Loucy (cell line): Measurements from ENCODE around the gene PSORS1C2.

Experiments used
- H2AFZ ChIP-seq: fragments of 200-600 bp; sonication (generic); 2 replicates; pipeline ENCODE4 v1.6.0; 2016; ENCODE audit warnings: antibody characterized with exemption, mild to moderate bottlenecking, low read length, moderate library complexity
- H3F3A ChIP-seq: fragments of 200-600 bp; 2 replicates; pipeline ENCODE4 v1.6.0; 2016; ENCODE audit warnings: antibody characterized with exemption, low read depth, mild to moderate bottlenecking
- H3K27me3 ChIP-seq: fragments of 200-600 bp; sonication (generic); 2 replicates; pipeline ENCODE4 v1.6.1; 2014; ENCODE audit warnings: low read length, mild to moderate bottlenecking; ENCODE audit not compliant: insufficient read depth, poor library complexity, severe bottlenecking
- H3K36me3 ChIP-seq: fragments of 200-600 bp; sonication (generic); 2 replicates; pipeline ENCODE4 v1.6.1; 2016; ENCODE audit warnings: low read length; ENCODE audit not compliant: insufficient read depth
- H3K4me1 ChIP-seq: fragments of 200-600 bp; sonication (generic); 2 replicates; pipeline ENCODE4 v1.5.1; 2014; ENCODE audit warnings: low read length, mild to moderate bottlenecking; ENCODE audit not compliant: insufficient read depth, poor library complexity, severe bottlenecking
- H3K4me2 ChIP-seq: fragments of 200-600 bp; sonication (generic); 2 replicates; pipeline ENCODE4 v1.6.0; 2014; ENCODE audit warnings: antibody characterized with exemption, low read length, low read depth, mild to moderate bottlenecking; ENCODE audit not compliant: poor library complexity, severe bottlenecking
- H3K4me3 ChIP-seq: fragments of 200-600 bp; sonication (generic); 2 replicates; pipeline ENCODE4 v1.5.1; 2014; ENCODE audit warnings: low read length, mild to moderate bottlenecking, mixed read lengths; ENCODE audit not compliant: poor library complexity, severe bottlenecking
- H3K79me2 ChIP-seq: fragments of 200-600 bp; sonication (generic); 2 replicates; pipeline ENCODE4 v1.6.1; 2014; ENCODE audit warnings: low read length; ENCODE audit not compliant: insufficient read depth
- H3K9ac ChIP-seq: fragments of 200-600 bp; sonication (generic); 2 replicates; pipeline ENCODE4 v1.6.0; 2014; ENCODE audit warnings: mild to moderate bottlenecking, low read depth, low read length, moderate library complexity; ENCODE audit not compliant: poor library complexity, severe bottlenecking
- H3K9me2 ChIP-seq: fragments of 200-600 bp; sonication (generic); replicated peaks from 2 replicates; pipeline ENCODE4 v1.6.1; 2016; ENCODE audit warnings: low read depth, low read length, mixed read lengths
- H3K9me3 ChIP-seq: fragments of 200-600 bp; sonication (generic); 2 replicates; pipeline ENCODE4 v1.6.1; 2014; ENCODE audit warnings: mild to moderate bottlenecking, antibody characterized with exemption, low read length, low read depth; ENCODE audit not compliant: insufficient read depth
- H4K20me1 ChIP-seq: fragments of 200-600 bp; sonication (generic); 2 replicates; pipeline ENCODE4 v1.6.0; 2014; ENCODE audit warnings: antibody characterized with exemption, low read length, mild to moderate bottlenecking; ENCODE audit not compliant: insufficient read depth, poor library complexity, severe bottlenecking
- CTCF ChIP-seq: fragments of 200-600 bp; sonication (generic); conservative IDR thresholded peaks from 2 replicates; pipeline ENCODE4 v1.5.1; 2014; ENCODE audit warnings: mild to moderate bottlenecking, antibody characterized with exemption, low read length
- EZH2phosphoT487 ChIP-seq: fragments of 200-600 bp; IDR thresholded peaks from 2 replicates; pipeline ENCODE4 v1.6.1; 2018; ENCODE audit warnings: antibody characterized with exemption, mild to moderate bottlenecking, moderate library complexity, borderline replicate concordance

The PSORS1C2 gene

GRCh38 chr6:31125162-31125561, 13.7 kb downstream of the PSORS1C2 start:
- H3K4me3 ChIP-seq, result no peak overlapping the region
- no peak overlapping the region for H2AFZ ChIP-seq
- H3K4me1 ChIP-seq, result peaks cover 3% of the 10 kb centered on the region
- no peaks in the 10 kb centered on the region for H3K79me2 ChIP-seq
- H3K9me2 ChIP-seq, result no peaks in the 10 kb centered on the region
- H3K9ac ChIP-seq, result no peak overlapping the region
- no peaks in the 10 kb centered on the region for H3K36me3 ChIP-seq
- no peak for TF ChIP-seq CTCF
- TF ChIP-seq EZH2phosphoT487, result no peak
- H3K9me3 ChIP-seq, result no peaks in the 10 kb centered on the region
- H4K20me1 ChIP-seq, result no peaks in the 10 kb centered on the region
- H3K4me2 ChIP-seq, result no peak overlapping the region
- H3K27me3 ChIP-seq, result no peaks in the 10 kb centered on the region
- H3F3A ChIP-seq, result no peaks in the 10 kb centered on the region

GRCh38 chr6:31122791-31123706, 15.8 kb downstream of the PSORS1C2 start:
- Histone ChIP-seq H3K4me1 (peaks cover 3% of the 10 kb centered on the region), H3K79me2 (no peaks in the 10 kb centered on the region), H3K4me2 (no peak overlapping the region), H4K20me1 (no peaks in the 10 kb centered on the region), H3K9me3 (no peaks in the 10 kb centered on the region), H3K9me2 (no peaks in the 10 kb centered on the region), H3K9ac (no peak overlapping the region), H3K4me3 (no peak overlapping the region), H3K36me3 (no peaks in the 10 kb centered on the region), H3F3A (no peaks in the 10 kb centered on the region), H3K27me3 (no peaks in the 10 kb centered on the region), H2AFZ (no peak overlapping the region)
- TF ChIP-seq EZH2phosphoT487, result no peak
- TF ChIP-seq CTCF, result no peak

GRCh38 chr6:31121131-31121790, 17.6 kb downstream of the PSORS1C2 start:
- Histone ChIP-seq H3K4me2 (no peak overlapping the region), H4K20me1 (no peaks in the 10 kb centered on the region), H3K9me3 (no peaks in the 10 kb centered on the region), H3K27me3 (no peaks in the 10 kb centered on the region), H3K4me3 (no peak overlapping the region), H3K4me1 (no peaks in the 10 kb centered on the region), H3K36me3 (no peaks in the 10 kb centered on the region), H3K79me2 (no peaks in the 10 kb centered on the region), H3K9me2 (no peaks in the 10 kb centered on the region), H3F3A (no peaks in the 10 kb centered on the region), H3K9ac (no peak overlapping the region), H2AFZ (no peak overlapping the region)
- TF ChIP-seq CTCF, result no peak
- TF ChIP-seq EZH2phosphoT487, result no peak
